Stomach (tissue), 9 donors: Measurements from ENCODE around the gene ZNF154. TPM values are rescaled to one million over a fixed set of nuclear protein-coding genes. Genes with fewer than 3 reads are reported as not detected.

Experiments used
- DNase-seq, 2 donors: peaks; one replicate each; pipeline versions ENCODE4 v3.0.0 to v3.0.0-alpha.2; 2013 to 2019
- H3K27ac ChIP-seq, 5 donors: fragments of 200-600 bp in 4 of 5; sonication (generic) in 4 of 5; one replicate each; pipeline ENCODE4 v1.5.1; 2013 to 2019; ENCODE audit warnings: mild to moderate bottlenecking in 1 of 5, moderate library complexity in 1 of 5
- H3K27me3 ChIP-seq, 3 donors: fragments of 200-600 bp; sonication (generic); one replicate each; pipeline ENCODE4 v1.5.1; 2017 to 2019; ENCODE audit warnings: mixed run types in 1 of 3
- H3K36me3 ChIP-seq, 4 donors: fragments of 200-600 bp; sonication (generic); 1 replicate in 3 of 4; 2 replicates in 1 of 4; pipeline ENCODE4 v1.5.1; 2016 to 2019
- H3K4me1 ChIP-seq, 4 donors: fragments of 200-600 bp; sonication (generic); one replicate each; pipeline ENCODE4 v1.5.1; 2016 to 2019
- H3K4me3 ChIP-seq, 4 donors: fragments of 200-600 bp; sonication (generic) in 3 of 4; one replicate each; pipeline ENCODE4 v1.5.1; 2016 to 2019; ENCODE audit warnings: mild to moderate bottlenecking in 1 of 4
- H3K9me3 ChIP-seq, 4 donors: fragments of 200-600 bp; sonication (generic); one replicate each; pipeline ENCODE4 v1.5.1; 2016 to 2019
- EP300 ChIP-seq: sonication (generic); formaldehyde crosslinking; IDR thresholded peaks from one replicate; pipeline ENCODE4 v1.6.1; 2017; ENCODE audit warnings: antibody characterized with exemption
- POLR2A ChIP-seq, 4 donors: fragments of 450-650 bp; IDR thresholded peaks; one replicate each; pipeline ENCODE4 v1.6.1; 2016; ENCODE audit warnings: antibody characterized with exemption in 4 of 4, control low read depth in 2 of 4, mild to moderate bottlenecking in 1 of 4, moderate library complexity in 1 of 4
- POLR2AphosphoS5 ChIP-seq, 3 donors: sonication (generic); formaldehyde crosslinking; IDR thresholded peaks; one replicate each; pipeline ENCODE4 v1.6.1; 2016; ENCODE audit warnings: antibody characterized with exemption in 3 of 3
- WGBS, 5 donors: extraction: QIAGEN DNeasy Blood & Tissue Kit in 3 of 5; methylation state at CpG; one replicate each; pipeline versions ENCODE4 v1.1.5 to v1.1.7; 2013 to 2018; 5-methylcytosine and 5-hydroxymethylcytosine counted together
- intact Hi-C: fragments of 100-400 bp; cut with DNase I; formaldehyde crosslinking; loops from one replicate; pipeline ENCODE4 v1.15.1; 2023; ENCODE audit warnings: low total_unique reads
- polyA plus RNA-seq, 3 donors: library from polyadenylated mRNA; stranded (reverse); fragments of 200-250 nt; gene quantifications; one replicate each; pipeline ENCODE4 v1.2.3, GENCODE V29; 2013
- total RNA-seq, 5 donors: library from RNA; depleted of rRNA; stranded (reverse); fragments of >200 nt; gene quantifications; one replicate each; pipeline versions ENCODE4 v1.1.0 to v1.2.3, GENCODE V29; 2014 to 2016
- TF ChIP-seq, protein P1 (sequence below), 7 experiments: fragments of 450-650 bp in 4 of 7; fragments of 200-600 bp in 3 of 7; sonication (generic) in 3 of 7; IDR thresholded peaks; one replicate each; pipeline ENCODE4 v1.5.1; 2016 to 2019; ENCODE audit warnings: antibody characterized with exemption in 7 of 7, control low read depth in 2 of 7, mild to moderate bottlenecking in 1 of 7
- donor health status: healthy with polysubstance abuse.
- donor health status: Bipolar disorder and iron deficiency.
- donor health status: healthy.

ZNF154 gene
- total and polyA plus RNA-seq, 8 donors = 0.25 to 21.8 (median 0.60) TPM; not detected in 2

DNA sequence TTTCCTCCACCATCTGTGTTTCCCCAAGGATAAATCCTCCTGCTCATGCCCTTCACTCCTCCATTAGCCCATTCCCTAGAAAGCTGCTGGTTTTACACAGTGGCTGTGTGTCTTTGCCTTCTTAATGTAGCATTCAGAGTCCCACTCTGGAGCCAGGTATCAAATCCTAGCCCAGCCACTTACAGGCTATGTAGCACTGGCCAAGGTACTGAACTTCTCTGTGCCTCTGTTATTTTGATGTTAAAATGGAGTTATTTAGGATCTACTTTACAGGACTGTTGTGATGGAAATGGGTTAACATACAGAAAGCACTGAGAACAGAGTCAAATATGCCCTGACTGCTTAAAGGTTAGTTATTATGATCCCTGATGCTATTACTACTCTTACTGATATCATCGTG lies 41.8 kb downstream of the ZNF154 start:
- TF ChIP-seq POLR2AphosphoS5 (IDR thresholded peaks at IDR 0.05) (no peak), EP300 (no peak), POLR2A (IDR thresholded peaks at IDR 0.05) (no peak)
- TF ChIP-seq, protein P1, sequence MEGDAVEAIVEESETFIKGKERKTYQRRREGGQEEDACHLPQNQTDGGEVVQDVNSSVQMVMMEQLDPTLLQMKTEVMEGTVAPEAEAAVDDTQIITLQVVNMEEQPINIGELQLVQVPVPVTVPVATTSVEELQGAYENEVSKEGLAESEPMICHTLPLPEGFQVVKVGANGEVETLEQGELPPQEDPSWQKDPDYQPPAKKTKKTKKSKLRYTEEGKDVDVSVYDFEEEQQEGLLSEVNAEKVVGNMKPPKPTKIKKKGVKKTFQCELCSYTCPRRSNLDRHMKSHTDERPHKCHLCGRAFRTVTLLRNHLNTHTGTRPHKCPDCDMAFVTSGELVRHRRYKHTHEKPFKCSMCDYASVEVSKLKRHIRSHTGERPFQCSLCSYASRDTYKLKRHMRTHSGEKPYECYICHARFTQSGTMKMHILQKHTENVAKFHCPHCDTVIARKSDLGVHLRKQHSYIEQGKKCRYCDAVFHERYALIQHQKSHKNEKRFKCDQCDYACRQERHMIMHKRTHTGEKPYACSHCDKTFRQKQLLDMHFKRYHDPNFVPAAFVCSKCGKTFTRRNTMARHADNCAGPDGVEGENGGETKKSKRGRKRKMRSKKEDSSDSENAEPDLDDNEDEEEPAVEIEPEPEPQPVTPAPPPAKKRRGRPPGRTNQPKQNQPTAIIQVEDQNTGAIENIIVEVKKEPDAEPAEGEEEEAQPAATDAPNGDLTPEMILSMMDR (IDR thresholded peaks at IDR 0.05) = no peak
- no peak for DNase-seq
- intact Hi-C loops = no loop called here

GRCh38 chr19:57665261-57665806 lies 43.7 kb downstream of the ZNF154 start:
- WGBS, 5 donors = 81 to 89% (median 85%) methylated on average over 9 of the region's 9 CpGs
- intact Hi-C loops = no loop called here
- H3K4me3 ChIP-seq = no peak overlapping the region

More for the DNA sequence above, 41.8 kb downstream of the ZNF154 start:
- H3K9me3 ChIP-seq = peaks cover 0 to 15% (median 0%) of the 10 kb centered on the region in 4 donors
- H3K4me3 ChIP-seq = no peak overlapping the region
- peaks cover 0 to 40% (median 15%) of the 10 kb centered on the region in 3 donors for H3K27me3 ChIP-seq
- no peaks in the 10 kb centered on the region for H3K36me3 ChIP-seq
- 83 to 96% (median 85%) methylated on average over 1 of the region's 1 CpG for WGBS, 5 donors
- no peak overlapping the region for H3K27ac ChIP-seq
- peaks cover 0 to 17% (median 12%) of the 10 kb centered on the region in 4 donors for H3K4me1 ChIP-seq

GRCh38 chr19:57664269-57665127 lies 44.5 kb downstream of the ZNF154 start:
- Histone ChIP-seq H3K4me3 (peak overlapping the region; percentile 55 to 77 (median 59)), H3K36me3 (no peaks in the 10 kb centered on the region), H3K4me1 (peaks cover 0 to 17% (median 12%) of the 10 kb centered on the region in 4 donors), H3K27me3 (peaks cover 0 to 42% (median 15%) of the 10 kb centered on the region in 3 donors), H3K27ac (peak overlapping the region; percentile 28 to 79 (median 56)), H3K9me3 (peaks cover 0 to 5% (median 0%) of the 10 kb centered on the region in 4 donors)
- intact Hi-C loops = no loop called here
- no peak for TF ChIP-seq POLR2A (IDR thresholded peaks at IDR 0.05)
- TF ChIP-seq, protein P1 (IDR thresholded peaks at IDR 0.05) = no peak
- DNase-seq = peak; percentile 31 to 88
- WGBS, 5 donors = 3 to 5% (median 4%) methylated on average over 42 to 64 of the region's 64 CpGs

More at GRCh38 chr19:57665261-57665806, 43.7 kb downstream of the ZNF154 start:
- Histone ChIP-seq H3K4me1 (peaks cover 0 to 17% (median 12%) of the 10 kb centered on the region in 4 donors), H3K9me3 (peaks cover 0 to 5% (median 0%) of the 10 kb centered on the region in 4 donors), H3K27me3 (peaks cover 0 to 40% (median 15%) of the 10 kb centered on the region in 3 donors), H3K36me3 (no peaks in the 10 kb centered on the region), H3K27ac (no peak overlapping the region)
- no peak for DNase-seq
- TF ChIP-seq POLR2A (IDR thresholded peaks at IDR 0.05) = no peak
- TF ChIP-seq EP300 = no peak
- TF ChIP-seq, protein P1 (IDR thresholded peaks at IDR 0.05) = no peak
- no peak for TF ChIP-seq POLR2AphosphoS5 (IDR thresholded peaks at IDR 0.05)

DNA sequence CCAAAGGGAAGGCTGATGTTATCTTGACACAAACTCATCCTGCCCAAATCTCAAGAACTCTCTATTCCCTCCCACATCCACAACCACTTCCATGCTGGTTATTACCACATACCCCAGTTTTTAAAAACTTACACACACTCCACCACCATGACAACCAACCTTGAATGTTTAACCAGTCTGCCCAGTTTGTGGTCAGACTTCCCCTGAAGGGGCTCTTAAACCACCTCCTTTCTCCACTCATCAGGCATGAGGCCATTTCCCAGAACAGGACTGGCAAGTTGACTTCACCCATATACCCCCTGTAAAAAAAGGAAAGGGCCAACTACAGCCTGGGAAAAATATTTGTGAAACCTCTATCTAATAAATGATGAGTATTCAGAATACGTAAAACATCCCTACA lies 52.7 kb downstream of the ZNF154 start:
- Histone ChIP-seq H3K36me3 (no peaks in the 10 kb centered on the region), H3K27me3 (peaks cover 0 to 15% (median 0%) of the 10 kb centered on the region in 3 donors), H3K27ac (peak overlapping the region in 1 of 5 donors; percentile 10), H3K9me3 (peaks cover 3 to 50% (median 36%) of the 10 kb centered on the region in 4 donors), H3K4me1 (no peaks in the 10 kb centered on the region), H3K4me3 (no peak overlapping the region)
- TF ChIP-seq, protein P1 (IDR thresholded peaks at IDR 0.05) = no peak
- TF ChIP-seq POLR2A (IDR thresholded peaks at IDR 0.05) (no peak), EP300 (no peak), POLR2AphosphoS5 (IDR thresholded peaks at IDR 0.05) (no peak)
- no peak for DNase-seq
- 76 to 96% (median 85%) methylated on average over 1 of the region's 1 CpG for WGBS, 5 donors
- intact Hi-C loops = no loop called here
